Naive thymus-derived CD4-positive, alpha-beta T cell (primary cell): ENCODE measurements around the gene HSD11B1L. TPM values are rescaled to one million over a fixed set of nuclear protein-coding genes. Genes with fewer than 3 reads are reported as not detected.

Source experiments
- ATAC-seq: fragments of 150-1000 bp; cut with Tn5 transposase; 2 replicates; pipeline ENCODE4 v1.10.0; 2021; ENCODE audit warnings: mild to moderate bottlenecking, moderate library complexity
- CTCF ChIA-PET: fragments of 350-600 bp; sonication (Branson Sonifier 250); formaldehyde crosslinking; loops from one replicate; lab custom pipeline; 2021; ENCODE audit warnings: antibody characterized with exemption; lab: Charles Lee
- POLR2A ChIA-PET: fragments of 350-600 bp; sonication (Branson Sonifier 250); formaldehyde crosslinking; loops from one replicate; lab custom pipeline; 2021; ENCODE audit warnings: antibody characterized with exemption, inconsistent platforms; lab: Charles Lee
- DNase-seq, 9 donors: peaks; one replicate each; pipeline versions ENCODE4 v3.0.0 to v3.0.0-alpha.2; 2020 to 2022; ENCODE audit warnings: mixed read lengths in 1 of 9
- H3K27ac ChIP-seq: one replicate; pipeline ENCODE4 v1.7.0; 2013; ENCODE audit warnings: mild to moderate bottlenecking, low read depth, low read length, moderate library complexity
- H3K27me3 ChIP-seq, 2 donors: one replicate each; pipeline ENCODE4 v1.7.0; 2013; ENCODE audit warnings: low read length in 2 of 2, mild to moderate bottlenecking in 2 of 2, moderate library complexity in 2 of 2; ENCODE audit not compliant: control insufficient read depth in 2 of 2, insufficient read depth in 2 of 2
- H3K36me3 ChIP-seq, 3 experiments: 1 replicate in 2 of 3; 2 replicates in 1 of 3; pipeline ENCODE4 v1.7.0; 2013; ENCODE audit warnings: low read length in 3 of 3, mild to moderate bottlenecking in 3 of 3, moderate library complexity in 1 of 3; ENCODE audit not compliant: insufficient read depth in 3 of 3, control insufficient read depth in 2 of 3
- H3K4me1 ChIP-seq, 2 donors: one replicate each; pipeline ENCODE4 v1.7.0; 2013; ENCODE audit warnings: low read length in 2 of 2, mild to moderate bottlenecking in 2 of 2, moderate library complexity in 1 of 2; ENCODE audit not compliant: control insufficient read depth in 2 of 2, insufficient read depth in 2 of 2
- H3K4me3 ChIP-seq: 2 replicates; pipeline ENCODE4 v1.7.0; 2013; ENCODE audit warnings: mild to moderate bottlenecking, low read length
- H3K9me3 ChIP-seq, 3 experiments: 1 replicate in 2 of 3; 2 replicates in 1 of 3; pipeline ENCODE4 v1.7.0; 2013; ENCODE audit warnings: low read length in 3 of 3; ENCODE audit not compliant: control insufficient read depth in 2 of 3
- H3K27ac Mint-ChIP-seq, 9 donors: one replicate each; pipeline ENCODE4 v1.8.0; 2020 to 2022; ENCODE audit warnings: mixed read lengths in 9 of 9, mild to moderate bottlenecking in 8 of 9, moderate library complexity in 5 of 9, inconsistent platforms in 2 of 9
- H3K27me3 Mint-ChIP-seq, 5 donors: one replicate each; pipeline ENCODE4 v1.8.0; 2021 to 2022; ENCODE audit warnings: mixed read lengths in 5 of 5, mild to moderate bottlenecking in 1 of 5
- H3K36me3 Mint-ChIP-seq, 5 donors: one replicate each; pipeline ENCODE4 v1.8.0; 2020 to 2022; ENCODE audit warnings: mixed read lengths in 5 of 5, mild to moderate bottlenecking in 3 of 5, inconsistent platforms in 1 of 5
- H3K4me1 Mint-ChIP-seq, 7 donors: one replicate each; pipeline ENCODE4 v1.8.0; 2020 to 2022; ENCODE audit warnings: mixed read lengths in 7 of 7, mild to moderate bottlenecking in 3 of 7, inconsistent platforms in 1 of 7
- H3K4me3 Mint-ChIP-seq, 10 donors: one replicate each; pipeline ENCODE4 v1.8.0; 2020 to 2022; ENCODE audit warnings: mild to moderate bottlenecking in 10 of 10, mixed read lengths in 10 of 10, moderate library complexity in 6 of 10, inconsistent platforms in 2 of 10
- H3K9me3 Mint-ChIP-seq, 11 donors: one replicate each; pipeline ENCODE4 v1.8.0; 2020 to 2022; ENCODE audit warnings: mixed read lengths in 11 of 11, mild to moderate bottlenecking in 4 of 11, inconsistent platforms in 1 of 11, moderate library complexity in 1 of 11
- intact Hi-C, 2 donors: fragments of 100-400 bp; cut with micrococcal nuclease; formaldehyde crosslinking; loops; one replicate each; pipeline ENCODE4 v1.15.1; 2023
- polyA plus RNA-seq, 2 donors: library from polyadenylated mRNA; unstranded; fragments of 300-500 nt; fragmentation: Illumina TruSeq; gene quantifications; one replicate each; pipeline ENCODE4 v1.2.3, GENCODE V29; 2021
- total RNA-seq, 6 experiments: library from RNA in 5 of 6; stranded (reverse) in 5 of 6; gene quantifications; 1 replicate in 5 of 6; 2 replicates in 1 of 6; pipeline ENCODE4 v1.2.3 and lab custom pipeline; 2021 to 2026

The HSD11B1L gene
- total and polyA plus RNA-seq, 7 experiments from 2014 or later = 2.8 to 9.6 (median 4.8) TPM

DNA sequence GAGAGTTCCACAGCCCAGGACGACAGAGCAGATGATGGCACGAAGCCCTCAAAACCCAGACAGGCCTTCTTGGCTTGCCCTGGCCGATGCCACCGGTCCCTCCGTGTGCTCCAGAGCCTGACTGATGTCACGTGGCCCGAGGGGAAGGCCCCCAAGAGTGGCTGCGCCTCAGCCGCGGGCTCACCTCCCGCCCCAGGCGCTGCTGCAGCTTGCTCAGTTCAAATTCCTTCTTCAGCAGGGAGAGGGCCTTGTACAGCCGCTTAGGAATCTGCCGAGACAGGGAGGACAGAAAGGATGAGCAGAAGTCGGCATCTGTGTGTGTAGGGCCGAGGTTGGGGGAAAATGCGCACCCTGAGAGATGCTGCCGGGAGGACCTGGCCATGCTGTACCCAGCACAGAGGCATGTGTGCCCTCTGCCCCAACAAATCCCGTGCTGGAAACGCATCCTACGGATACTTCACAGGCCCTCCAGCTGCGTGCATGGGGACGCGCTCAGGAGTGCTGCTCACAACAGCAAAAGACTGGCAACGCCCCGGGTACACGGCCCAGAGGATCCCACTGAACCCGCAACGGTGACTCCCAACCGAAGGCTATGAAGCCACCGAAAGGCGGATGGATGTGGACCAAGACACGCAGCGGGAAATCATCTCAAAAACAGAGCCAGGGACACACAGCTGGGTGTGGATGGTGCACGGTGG, 26.2 kb downstream of the HSD11B1L start:
- POLR2A ChIA-PET = interaction anchor here (1.1 kb wide), 1 partner anchor 16 kb away, joined by 5 read pairs; no protein-coding TSS in a partner anchor

DNA sequence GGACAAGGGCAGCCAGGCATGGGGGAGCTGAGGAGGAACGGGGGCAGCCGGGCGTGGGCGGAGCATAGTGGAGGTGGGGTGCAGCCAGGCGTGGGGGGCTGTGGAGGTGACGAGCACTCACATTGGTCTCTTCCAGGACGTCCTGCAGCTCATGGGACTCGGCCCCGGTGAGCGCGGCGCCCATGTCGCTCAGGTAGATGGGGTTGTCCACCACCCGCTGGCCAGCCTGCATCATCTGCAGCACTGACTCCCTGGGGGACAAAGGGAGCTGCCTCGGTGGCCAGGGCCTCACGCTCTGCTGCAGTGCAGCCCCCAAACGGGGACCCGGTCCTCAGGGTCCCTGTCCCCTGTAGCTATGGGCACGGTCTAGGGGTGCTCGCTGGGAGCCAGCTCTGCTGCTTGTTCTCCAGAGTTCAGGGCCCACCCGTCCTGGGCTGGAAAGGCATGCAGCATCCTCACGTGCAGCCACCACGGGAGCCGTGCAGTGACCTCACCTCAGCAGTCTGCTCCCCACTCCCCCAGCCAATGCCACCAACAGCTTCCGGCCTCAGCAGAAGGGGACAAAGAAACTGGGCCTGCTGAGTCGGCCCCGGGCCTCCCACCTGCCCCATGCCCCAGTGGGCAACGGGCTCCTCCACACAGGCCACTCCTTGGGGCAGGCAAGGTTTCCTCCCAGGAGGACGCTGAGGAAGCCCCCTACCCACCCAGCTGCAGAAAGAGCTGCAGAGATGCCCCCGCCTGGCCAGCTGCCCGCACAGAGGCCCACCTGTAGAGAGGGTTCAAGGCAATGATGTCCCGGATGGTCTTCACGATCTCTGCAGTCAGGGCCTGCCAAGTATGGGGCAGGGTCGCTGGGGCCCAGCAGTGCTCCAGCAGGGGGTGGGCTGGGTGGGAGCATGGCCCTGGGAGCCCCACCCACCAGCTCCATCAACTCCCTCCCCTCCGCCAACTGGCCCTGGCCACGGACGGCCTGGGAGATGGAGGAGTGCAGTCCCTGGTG, 27.0 kb downstream of the HSD11B1L start:
- H3K27me3 ChIP-seq = no peaks in the 10 kb centered on the region
- ChIA-PET CTCF (no interaction called here), POLR2A (interaction anchor here (1.1 to 1.2 kb wide), 3 partner anchors 11 to 21 kb away, joined by 3 to 5 read pairs (median 5); no protein-coding TSS in a partner anchor)
- Mint-ChIP-seq H3K4me1 (no peaks in the 10 kb centered on the region), H3K36me3 (peaks cover 0 to 17% (median 4%) of the 10 kb centered on the region in 5 donors), H3K4me3 (no peak overlapping the region), H3K9me3 (peaks cover 0 to 2% (median 0%) of the 10 kb centered on the region in 11 donors), H3K27me3 (no peaks in the 10 kb centered on the region), H3K27ac (peak overlapping the region in 1 of 9 donors; percentile 33)
- DNase-seq = no peak
- no peak overlapping the region for H3K27ac ChIP-seq
- peaks cover 0 to 82% (median 14%) of the 10 kb centered on the region in 3 experiments for H3K36me3 ChIP-seq
- H3K4me3 ChIP-seq = no peak overlapping the region
- peak; percentile 12 for ATAC-seq
- no peaks in the 10 kb centered on the region for H3K9me3 ChIP-seq
- intact Hi-C loops = no loop called here
- H3K4me1 ChIP-seq = no peaks in the 10 kb centered on the region

More for the DNA sequence above, 26.2 kb downstream of the HSD11B1L start:
- Histone ChIP-seq H3K4me3 (no peak overlapping the region), H3K4me1 (no peaks in the 10 kb centered on the region), H3K27ac (no peak overlapping the region), H3K27me3 (no peaks in the 10 kb centered on the region), H3K9me3 (no peaks in the 10 kb centered on the region), H3K36me3 (peaks cover 0 to 73% (median 12%) of the 10 kb centered on the region in 3 experiments)
- CTCF ChIA-PET = no interaction called here
- intact Hi-C loops = no loop called here
- no peaks in the 10 kb centered on the region for H3K4me1 Mint-ChIP-seq
- ATAC-seq (peak; percentile 3), DNase-seq (no peak)
- peak overlapping the region in 2 of 9 donors; percentile 33 to 70 for H3K27ac Mint-ChIP-seq
- peaks cover 0 to 16% (median 4%) of the 10 kb centered on the region in 5 donors for H3K36me3 Mint-ChIP-seq
- peaks cover 0 to 2% (median 0%) of the 10 kb centered on the region in 11 donors for H3K9me3 Mint-ChIP-seq
- no peak overlapping the region for H3K4me3 Mint-ChIP-seq
- no peaks in the 10 kb centered on the region for H3K27me3 Mint-ChIP-seq

DNA sequence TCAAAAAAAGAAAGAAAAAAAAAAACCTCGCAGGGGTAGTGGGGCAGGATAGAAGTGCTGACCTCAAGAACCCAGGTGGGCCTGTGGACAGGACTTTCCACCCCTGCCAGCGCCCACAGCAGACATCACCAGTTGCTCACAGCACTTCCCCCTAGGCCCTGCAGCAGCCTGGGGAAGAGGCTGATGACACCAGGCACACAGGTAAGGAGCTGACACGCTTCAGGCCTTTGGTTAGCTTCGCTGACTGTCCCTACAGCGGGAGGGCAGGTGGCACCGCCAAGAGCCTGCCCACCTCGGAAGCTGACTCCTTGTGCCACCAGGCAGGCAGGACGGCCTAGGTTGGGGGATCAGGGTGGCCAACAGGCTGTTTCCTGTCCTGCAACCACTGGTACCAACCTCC, 30.2 kb downstream of the HSD11B1L start:
- ATAC-seq (no peak), DNase-seq (no peak)
- Histone ChIP-seq H3K27me3 (no peaks in the 10 kb centered on the region), H3K4me3 (no peak overlapping the region), H3K9me3 (no peaks in the 10 kb centered on the region), H3K36me3 (peaks cover 0 to 65% (median 12%) of the 10 kb centered on the region in 3 experiments), H3K4me1 (no peaks in the 10 kb centered on the region), H3K27ac (no peak overlapping the region)
- POLR2A ChIA-PET = no interaction called here
- Mint-ChIP-seq H3K4me3 (no peak overlapping the region), H3K27me3 (no peaks in the 10 kb centered on the region), H3K36me3 (peaks cover 0 to 17% (median 3%) of the 10 kb centered on the region in 5 donors), H3K9me3 (peaks cover 0 to 2% (median 0%) of the 10 kb centered on the region in 11 donors), H3K27ac (no peak overlapping the region), H3K4me1 (peaks cover 0 to 7% (median 5%) of the 10 kb centered on the region in 7 donors)
- intact Hi-C loops = no loop called here
- CTCF ChIA-PET = no interaction called here

DNA sequence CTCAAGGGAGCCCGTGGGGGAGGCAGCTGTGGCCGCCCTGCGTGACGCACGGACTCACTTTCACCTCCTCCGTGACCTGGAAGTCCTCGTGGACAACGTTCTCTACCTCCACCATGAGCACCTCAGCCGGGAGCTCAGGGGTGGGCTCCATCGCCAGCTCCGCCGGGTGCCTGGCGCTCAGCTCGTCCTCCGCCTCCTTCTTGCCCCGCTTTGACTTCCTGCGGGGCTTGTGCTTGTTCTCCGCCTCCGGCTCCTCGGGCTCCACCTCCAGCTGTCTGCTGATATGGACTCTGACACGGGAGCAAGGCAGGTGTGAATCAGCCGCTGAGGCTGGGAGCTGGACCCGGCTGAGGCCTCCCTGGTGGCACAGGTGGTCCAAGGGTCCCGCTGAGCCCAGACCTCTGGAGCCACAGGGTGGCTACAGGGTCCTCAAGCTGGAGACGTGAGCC, 30.9 kb downstream of the HSD11B1L start:
- no peaks in the 10 kb centered on the region for H3K27me3 Mint-ChIP-seq
- H3K9me3 Mint-ChIP-seq = peaks cover 0 to 2% (median 0%) of the 10 kb centered on the region in 11 donors
- H3K27ac Mint-ChIP-seq = no peak overlapping the region
- no peak overlapping the region for H3K4me3 ChIP-seq
- H3K36me3 ChIP-seq = peaks cover 0 to 58% (median 12%) of the 10 kb centered on the region in 3 experiments
- H3K27me3 ChIP-seq = no peaks in the 10 kb centered on the region
- H3K36me3 Mint-ChIP-seq = peaks cover 0 to 14% (median 3%) of the 10 kb centered on the region in 5 donors
- H3K4me1 ChIP-seq = no peaks in the 10 kb centered on the region
- no peak for DNase-seq
- peaks cover 0 to 9% (median 9%) of the 10 kb centered on the region in 7 donors for H3K4me1 Mint-ChIP-seq
- intact Hi-C loops = no loop called here
- H3K27ac ChIP-seq = no peak overlapping the region
- ChIA-PET POLR2A (no interaction called here), CTCF (interaction anchor here (0.7 to 1.1 kb wide), 2 partner anchors 22 to 1874 kb away, joined by 3 to 5 read pairs; partner anchors contain the start of gene RPL36)
- no peak overlapping the region for H3K4me3 Mint-ChIP-seq
- H3K9me3 ChIP-seq = no peaks in the 10 kb centered on the region
- no peak for ATAC-seq

DNA sequence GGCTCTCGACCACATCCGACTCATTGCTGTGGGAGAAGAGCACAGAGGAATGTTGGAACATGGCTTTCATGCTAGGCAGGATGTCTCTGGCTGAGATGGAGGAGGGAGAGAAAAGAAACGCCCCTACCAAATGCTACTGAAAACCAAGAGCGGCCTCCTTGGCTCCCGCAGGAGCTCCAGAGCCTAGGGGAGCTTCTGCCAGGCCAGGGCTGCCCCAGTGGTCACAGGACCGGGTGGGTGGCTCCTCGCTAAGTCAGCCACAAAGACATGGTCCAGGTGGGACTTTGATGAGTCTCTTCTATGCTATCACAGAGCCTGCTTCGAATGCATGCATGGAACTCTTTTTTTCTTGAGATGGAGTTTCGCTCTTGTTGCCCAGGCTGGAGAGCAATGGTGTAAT, 32.4 kb downstream of the HSD11B1L start:
- Histone ChIP-seq H3K9me3 (no peaks in the 10 kb centered on the region), H3K4me3 (no peak overlapping the region), H3K4me1 (peaks cover 0 to under 1% of the 10 kb centered on the region in 2 donors), H3K27ac (no peak overlapping the region), H3K27me3 (no peaks in the 10 kb centered on the region), H3K36me3 (peaks cover 0 to 55% (median 12%) of the 10 kb centered on the region in 3 experiments)
- DNase-seq (no peak), ATAC-seq (no peak)
- Mint-ChIP-seq H3K36me3 (peaks cover 0 to 12% (median 3%) of the 10 kb centered on the region in 5 donors), H3K9me3 (peaks cover 0 to 2% (median 0%) of the 10 kb centered on the region in 11 donors), H3K27ac (no peak overlapping the region), H3K4me3 (no peak overlapping the region), H3K27me3 (no peaks in the 10 kb centered on the region), H3K4me1 (peaks cover 9 to 22% (median 19%) of the 10 kb centered on the region in 7 donors)
- POLR2A ChIA-PET = interaction anchor here (0.6 to 2.2 kb wide), 2 partner anchors 10 to 22 kb away, joined by 3 to 10 read pairs; no protein-coding TSS in a partner anchor
- CTCF ChIA-PET = interaction anchor here (0.6 kb wide), 1 partner anchor 44 kb away, joined by 3 read pairs; no protein-coding TSS in a partner anchor
- intact Hi-C loops = no loop called here

DNA sequence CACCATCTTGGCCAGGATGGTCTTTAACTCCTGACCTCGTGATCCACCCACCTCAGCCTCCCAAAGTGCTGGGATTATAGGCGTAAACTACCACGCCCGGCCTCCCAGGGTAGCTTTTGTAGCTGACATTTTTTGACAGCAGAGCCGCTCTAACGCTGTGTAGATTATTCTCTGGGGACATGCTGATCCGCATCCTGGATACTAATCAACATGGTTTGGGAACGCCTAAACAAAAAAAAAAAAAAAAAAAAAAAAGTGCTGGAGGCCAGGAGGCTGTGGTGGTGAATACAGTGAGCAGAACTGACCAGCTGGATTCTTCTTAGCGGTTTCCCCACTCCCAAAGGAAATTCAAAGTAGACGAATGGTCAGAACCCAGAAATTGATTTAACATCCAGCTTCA, 34.0 kb downstream of the HSD11B1L start:
- Histone ChIP-seq H3K36me3 (peaks cover 0 to 51% (median 12%) of the 10 kb centered on the region in 3 experiments), H3K9me3 (no peaks in the 10 kb centered on the region), H3K4me3 (no peak overlapping the region), H3K4me1 (peaks cover 12 to 13% of the 10 kb centered on the region in 2 donors), H3K27me3 (no peaks in the 10 kb centered on the region), H3K27ac (no peak overlapping the region)
- Mint-ChIP-seq H3K4me3 (no peak overlapping the region), H3K27me3 (no peaks in the 10 kb centered on the region), H3K36me3 (peaks cover 0 to 15% (median 3%) of the 10 kb centered on the region in 5 donors), H3K27ac (no peak overlapping the region), H3K4me1 (peaks cover 9 to 35% (median 29%) of the 10 kb centered on the region in 7 donors), H3K9me3 (no peaks in the 10 kb centered on the region)
- ChIA-PET POLR2A (interaction anchor here (0.6 to 2.2 kb wide), 4 partner anchors 18 to 246 kb away, joined by 3 to 10 read pairs (median 4); no protein-coding TSS in a partner anchor), CTCF (interaction anchor here (0.6 kb wide), 3 partner anchors 13 to 79 kb away, joined by 3 to 4 read pairs (median 4); no protein-coding TSS in a partner anchor)
- DNase-seq (no peak), ATAC-seq (no peak)
- intact Hi-C loops = no loop called here
